T-cell (primary cell): Measurements from ENCODE around the gene REXO1. TPM values are rescaled to one million over a fixed set of nuclear protein-coding genes. Genes with fewer than 3 reads are reported as not detected.

Experiments
- ATAC-seq, 4 experiments: fragments of 200-7000 bp in 3 of 4; fragments of 150-1000 bp in 1 of 4; cut with Tn5 transposase; replicated peaks in 1 of 4; 1 replicate in 3 of 4; 2 replicates in 1 of 4; pipeline ENCODE4 v1.10.0; 2021; ENCODE audit warnings: moderate library complexity in 3 of 4, mild to moderate bottlenecking in 2 of 4, moderate number of reproducible peaks in 1 of 4
- CTCF ChIA-PET, 2 donors: fragments of 300-600 bp; sonication (Branson Sonifier 250); formaldehyde crosslinking; loops; one replicate each; lab custom pipeline; 2022; ENCODE audit warnings: antibody characterized with exemption in 2 of 2; lab: Charles Lee
- POLR2A ChIA-PET, 2 donors: fragments of 300-600 bp; sonication (Branson Sonifier 250); formaldehyde crosslinking; loops; one replicate each; lab custom pipeline; 2022; ENCODE audit warnings: antibody characterized with exemption in 2 of 2; lab: Charles Lee
- DNase-seq, 35 experiments: peaks; one replicate each; pipeline versions ENCODE4 v3.0.0 to v3.0.0-alpha.2; 2013 to 2023
- H3K27ac ChIP-seq: one replicate; pipeline ENCODE4 v1.5.1; 2013; ENCODE audit warnings: low read length
- H3K27me3 ChIP-seq, 2 experiments: replicated peaks in 1 of 2; 1 replicate in 1 of 2; 2 replicates in 1 of 2; pipeline versions ENCODE4 v1.6.1 to v1.7.0; 2013; ENCODE audit warnings: low read length in 1 of 2, mixed read lengths in 1 of 2; ENCODE audit not compliant: control insufficient read depth in 2 of 2, insufficient read depth in 2 of 2; ENCODE audit errors: extremely low read depth in 1 of 2
- H3K36me3 ChIP-seq, 2 donors: 1 replicate in 1 of 2; 2 replicates in 1 of 2; pipeline versions ENCODE4 v1.6.1 to v1.7.0; 2013; ENCODE audit warnings: low read length in 1 of 2; ENCODE audit not compliant: control insufficient read depth in 2 of 2, insufficient read depth in 1 of 2; ENCODE audit errors: extremely low read depth in 1 of 2
- H3K4me1 ChIP-seq, 2 experiments: 1 replicate in 1 of 2; 2 replicates in 1 of 2; pipeline versions ENCODE4 v1.6.1 to v1.7.0; 2013; ENCODE audit warnings: low read length in 2 of 2, mixed read lengths in 1 of 2; ENCODE audit not compliant: insufficient read depth in 2 of 2, control insufficient read depth in 1 of 2; ENCODE audit errors: extremely low read depth in 1 of 2
- H3K4me3 ChIP-seq, 2 donors: 1 replicate in 1 of 2; 2 replicates in 1 of 2; pipeline versions ENCODE4 v1.5.1 to v1.7.0; 2013; ENCODE audit warnings: mild to moderate bottlenecking in 2 of 2, low read length in 1 of 2, moderate library complexity in 1 of 2; ENCODE audit not compliant: control insufficient read depth in 1 of 2; ENCODE audit errors: extremely low read depth in 1 of 2
- H3K9me3 ChIP-seq: 2 replicates; pipeline ENCODE4 v1.7.0; 2013
- H3K27ac Mint-ChIP-seq, 2 donors: one replicate each; pipeline ENCODE4 v1.8.0; 2020 to 2021; ENCODE audit warnings: mild to moderate bottlenecking in 2 of 2, mixed read lengths in 2 of 2
- H3K27me3 Mint-ChIP-seq, 2 donors: one replicate each; pipeline ENCODE4 v1.8.0; 2021 to 2022; ENCODE audit warnings: mixed read lengths in 2 of 2
- H3K36me3 Mint-ChIP-seq: one replicate; pipeline ENCODE4 v1.8.0; 2021; ENCODE audit warnings: mixed read lengths
- H3K4me1 Mint-ChIP-seq, 3 donors: one replicate each; pipeline ENCODE4 v1.8.0; 2020 to 2022; ENCODE audit warnings: mixed read lengths in 3 of 3, mild to moderate bottlenecking in 1 of 3
- H3K4me3 Mint-ChIP-seq, 3 donors: one replicate each; pipeline ENCODE4 v1.8.0; 2020 to 2022; ENCODE audit warnings: mild to moderate bottlenecking in 3 of 3, mixed read lengths in 3 of 3, moderate library complexity in 3 of 3
- H3K9me3 Mint-ChIP-seq, 3 donors: one replicate each; pipeline ENCODE4 v1.8.0; 2020 to 2022; ENCODE audit warnings: mixed read lengths in 3 of 3
- WGBS: methylation state at CpG from one replicate; pipeline ENCODE4 v1.1.5; 2013; ENCODE audit warnings: missing lambda C conversion rate; ENCODE audit not compliant: insufficient coverage; 5-methylcytosine and 5-hydroxymethylcytosine counted together
- total RNA-seq, 35 experiments: library from RNA in 6 of 35; stranded (reverse) in 6 of 35; fragments of 120-200 nt in 1 of 35; gene quantifications; one replicate each; pipeline versions ENCODE4 v1.2.1 to v1.2.4 and lab custom pipeline; 2013 to 2026

REXO1 gene
- total RNA-seq, 5 donors from 2014 or later (not counting 1 experiment from before 2014, with no cell fraction given), result 68.4 to 97.5 (median 78.7) TPM

DNA sequence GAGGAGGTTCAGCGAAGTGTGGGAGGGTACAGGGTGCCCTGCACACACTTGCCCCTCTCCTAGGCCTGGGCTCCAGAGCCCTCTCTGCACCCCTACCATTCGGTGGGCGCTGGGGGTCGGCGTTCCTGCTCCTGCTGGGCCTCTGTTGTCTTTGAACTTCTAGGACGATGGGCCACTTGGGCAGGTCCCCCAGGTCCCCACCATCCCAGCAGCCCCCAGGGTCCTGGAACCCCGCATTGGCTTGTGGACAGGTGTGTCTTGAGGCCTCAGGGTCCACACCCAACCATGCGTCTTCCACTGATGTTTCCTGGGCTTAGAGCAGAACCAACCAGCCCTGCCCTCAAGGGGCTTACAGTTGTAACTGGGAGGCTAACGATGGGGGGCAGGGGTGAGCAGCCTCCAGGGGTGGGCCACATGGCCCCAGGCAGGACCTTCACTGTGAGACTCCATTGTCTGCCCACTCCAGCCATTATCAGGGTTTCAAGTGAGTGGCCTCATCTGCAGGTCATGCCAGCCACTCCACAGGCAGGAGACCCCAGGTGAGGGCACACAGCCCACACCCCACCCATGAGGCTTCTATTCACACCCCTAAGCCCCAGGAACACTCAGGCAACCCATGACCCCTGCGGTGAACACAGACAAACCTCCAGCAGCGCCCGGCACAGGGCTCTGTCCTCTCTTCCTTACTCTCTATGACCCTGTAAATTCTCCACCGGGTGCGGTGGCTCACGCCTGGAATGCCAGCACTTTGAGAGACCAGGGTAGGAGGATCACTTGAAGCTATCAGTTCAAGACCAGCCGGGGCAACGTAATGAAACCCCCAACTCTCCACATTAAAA, 17.1 kb upstream of the REXO1 start:
- Histone ChIP-seq H3K9me3 (no peaks in the 10 kb centered on the region), H3K4me3 (peak overlapping the region; percentile 39 to 85), H3K36me3 (peaks cover 0 to 2% of the 10 kb centered on the region in 2 donors), H3K27me3 (no peaks in the 10 kb centered on the region), H3K27ac (peak overlapping the region; percentile 51), H3K4me1 (peaks cover 14 to 41% of the 10 kb centered on the region in 2 experiments)
- Mint-ChIP-seq H3K27ac (peak overlapping the region; percentile 74 to 76), H3K4me3 (peak overlapping the region; percentile 57 to 70 (median 67)), H3K36me3 (no peaks in the 10 kb centered on the region), H3K27me3 (no peaks in the 10 kb centered on the region), H3K4me1 (peaks cover 19 to 33% (median 33%) of the 10 kb centered on the region in 3 donors), H3K9me3 (no peaks in the 10 kb centered on the region)
- 97% methylated on average over 7 of the region's 17 CpGs for WGBS
- no peak for DNase-seq
- ChIA-PET POLR2A (no interaction called here), CTCF (no interaction called here)
- no peak for ATAC-seq

DNA sequence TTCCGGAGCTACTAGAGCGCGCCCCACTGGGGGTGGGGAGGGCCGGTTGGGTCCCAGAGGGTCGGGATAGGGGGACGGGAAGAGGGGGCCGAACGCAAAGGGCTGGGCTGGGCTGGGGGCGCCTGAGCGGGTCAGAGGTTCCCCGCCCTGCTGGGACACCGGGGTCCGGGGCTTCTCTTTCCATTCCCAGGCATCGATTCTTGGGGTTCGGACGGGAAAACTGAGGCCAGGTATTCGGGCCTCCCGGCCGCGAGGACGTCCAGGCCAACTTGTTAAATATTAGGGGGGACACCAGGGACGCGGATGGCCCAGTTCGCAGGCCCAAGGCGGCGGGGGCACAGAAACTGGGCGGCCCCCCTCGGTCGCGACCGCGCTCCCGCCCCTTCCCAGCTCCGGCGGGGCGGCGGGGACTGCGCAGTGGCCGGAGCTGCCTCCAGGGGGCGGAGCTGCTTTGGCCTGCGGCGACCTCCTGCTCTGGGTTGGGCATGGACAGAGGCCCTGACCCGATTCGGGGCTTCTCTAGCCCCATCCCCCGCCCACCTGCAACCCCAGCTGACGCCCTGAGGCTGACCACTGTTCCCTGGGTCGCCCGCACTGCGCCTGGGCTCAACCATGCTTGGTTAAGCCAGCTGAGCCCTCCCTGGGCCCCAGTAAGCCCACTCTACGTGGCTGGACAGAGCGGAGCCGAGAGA, 16.3 kb upstream of the REXO1 start:
- ATAC-seq, result peak in 2 of 4 experiments; percentile 7 to 9
- POLR2A ChIA-PET, result interaction anchor here in 1 of 2 donors (0.5 to 1.0 kb wide), 2 partner anchors 10 to 1566 kb away, joined by 3 to 8 read pairs; no protein-coding TSS in a partner anchor
- CTCF ChIA-PET, result interaction anchor here in 1 of 2 donors (0.6 to 0.9 kb wide), 2 partner anchors 11 to 26 kb away, joined by 4 read pairs; no protein-coding TSS in a partner anchor

DNA sequence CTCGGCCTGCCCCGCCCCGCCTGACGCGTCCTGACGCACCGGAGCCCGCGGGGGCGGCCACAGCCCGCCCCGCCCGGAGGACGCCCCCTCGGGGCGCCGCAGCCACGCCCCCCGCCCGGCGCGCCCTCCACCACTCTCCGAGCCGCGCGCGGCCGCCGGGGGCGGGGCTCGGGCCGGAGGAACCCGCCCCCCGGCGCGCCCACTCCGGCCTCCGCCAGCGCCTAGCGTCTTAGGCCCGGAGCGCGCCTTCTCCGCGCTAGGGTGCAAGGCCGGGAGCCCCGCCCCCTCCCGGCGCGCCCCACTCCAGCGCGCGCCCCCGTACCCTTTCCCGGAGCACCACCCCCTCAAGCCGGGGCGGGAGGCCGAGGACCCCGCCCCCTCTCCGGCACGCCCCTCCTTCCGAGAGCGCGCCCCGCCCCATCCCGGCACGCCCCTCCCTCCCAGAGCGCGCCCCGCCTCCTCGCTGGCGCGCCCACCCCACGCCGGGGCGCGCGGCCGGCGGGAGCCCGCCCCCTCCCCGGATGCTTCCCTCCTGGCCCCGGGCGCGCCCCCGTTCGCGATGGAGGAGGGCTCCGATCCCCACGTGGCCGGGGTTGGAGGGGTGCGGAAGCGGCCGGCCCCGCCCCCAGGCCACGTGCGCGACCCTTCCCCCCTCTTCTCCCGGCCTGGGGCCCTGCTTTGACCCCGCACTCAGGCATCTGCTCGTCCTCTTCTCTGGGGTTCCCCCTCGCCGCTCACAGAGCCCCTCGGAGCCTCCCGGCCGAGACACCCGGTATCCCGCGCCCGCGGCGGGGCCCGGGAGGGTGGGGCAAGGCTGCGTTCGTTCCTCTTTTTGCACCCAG, 15.6 kb upstream of the REXO1 start:
- H3K4me1 Mint-ChIP-seq, result peaks cover 25 to 42% (median 41%) of the 10 kb centered on the region in 3 donors

More for the DNA sequence above, 16.3 kb upstream of the REXO1 start:
- no peaks in the 10 kb centered on the region for H3K27me3 ChIP-seq
- H3K9me3 Mint-ChIP-seq, result no peaks in the 10 kb centered on the region
- peaks cover 20 to 48% of the 10 kb centered on the region in 2 experiments for H3K4me1 ChIP-seq
- H3K4me3 Mint-ChIP-seq, result peak overlapping the region; percentile 70 to 74 (median 70)
- no peaks in the 10 kb centered on the region for H3K36me3 ChIP-seq
- peak in 13 of 35 experiments; percentile 28 to 71 (median 49) for DNase-seq
- H3K27ac ChIP-seq, result peak overlapping the region; percentile 74
- no peaks in the 10 kb centered on the region for H3K27me3 Mint-ChIP-seq
- no peaks in the 10 kb centered on the region for H3K36me3 Mint-ChIP-seq
- H3K27ac Mint-ChIP-seq, result peak overlapping the region; percentile 67 to 76
- no peaks in the 10 kb centered on the region for H3K9me3 ChIP-seq
- WGBS, result under 1% methylated on average over 37 of the region's 52 CpGs
- H3K4me3 ChIP-seq, result peak overlapping the region; percentile 64 to 85
- peaks cover 18 to 38% (median 37%) of the 10 kb centered on the region in 3 donors for H3K4me1 Mint-ChIP-seq

DNA sequence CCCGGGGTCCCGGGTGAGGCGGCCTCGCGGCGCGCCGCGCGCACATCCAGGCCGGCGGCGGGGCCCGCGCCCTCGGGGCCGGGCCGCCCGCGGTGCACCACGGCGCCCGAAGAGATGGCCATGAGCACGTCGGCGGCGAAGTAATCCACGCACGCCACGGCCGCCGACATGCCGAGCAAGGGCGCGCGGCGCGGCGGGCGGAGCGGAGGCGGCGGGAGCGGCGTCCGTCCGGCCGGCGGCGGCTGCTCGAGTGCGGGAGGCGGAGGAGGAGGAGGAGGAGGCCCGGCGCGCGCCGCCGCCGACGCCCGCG, 15.0 kb upstream of the REXO1 start, which contains the start of gene KLF16:
Gene KLF16, minus strand, starts transcription at position 252 of the 310 bp plus-strand sequence. Its CDS starts 82 bp downstream, at position 170.
- H3K9me3 ChIP-seq, result no peaks in the 10 kb centered on the region
- peak within 1 kb of the TSS; percentile 80 to 85 for H3K4me3 ChIP-seq
- ChIA-PET CTCF (no interaction called here), POLR2A (no interaction called here)
- DNase-seq (no peak), ATAC-seq (peak in 2 of 4 experiments; percentile 0 to 1)
- peak within 1 kb of the TSS; percentile 93 to 98 (median 93) for H3K4me3 Mint-ChIP-seq
- H3K27me3 ChIP-seq, result no peaks in the 10 kb centered on the region
- H3K27me3 Mint-ChIP-seq, result no peaks in the 10 kb centered on the region
- H3K4me1 Mint-ChIP-seq, result peaks cover 31 to 44% (median 43%) of the 10 kb centered on the region in 3 donors
- H3K27ac Mint-ChIP-seq, result peak within 1 kb of the TSS; percentile 92 to 96
- H3K36me3 Mint-ChIP-seq, result no peaks in the 10 kb centered on the region
- no peaks in the 10 kb centered on the region for H3K36me3 ChIP-seq
- peak within 1 kb of the TSS; percentile 74 for H3K27ac ChIP-seq
- H3K4me1 ChIP-seq, result peaks cover 27 to 58% of the 10 kb centered on the region in 2 experiments
- WGBS, result 0% methylated on average over 33 of the region's 63 CpGs
- no peaks in the 10 kb centered on the region for H3K9me3 Mint-ChIP-seq

More for the DNA sequence above, 15.6 kb upstream of the REXO1 start:
- Histone ChIP-seq H3K4me1 (peaks cover 24 to 54% of the 10 kb centered on the region in 2 experiments), H3K4me3 (peak overlapping the region; percentile 64 to 85), H3K9me3 (no peaks in the 10 kb centered on the region), H3K27ac (peak overlapping the region; percentile 74), H3K27me3 (no peaks in the 10 kb centered on the region), H3K36me3 (no peaks in the 10 kb centered on the region)
- DNase-seq (peak; percentile 86 to 96 (median 91)), ATAC-seq (peak; percentile 72 to 75 (median 74))
- CTCF ChIA-PET, result interaction anchor here in 1 of 2 donors (0.6 to 0.9 kb wide), 2 partner anchors 11 to 27 kb away, joined by 4 read pairs; no protein-coding TSS in a partner anchor
- WGBS, result under 1% methylated on average over 95 of the region's 115 CpGs
- POLR2A ChIA-PET, result interaction anchor here in 1 of 2 donors (0.5 to 1.0 kb wide), 2 partner anchors 11 to 1567 kb away, joined by 3 to 8 read pairs; no protein-coding TSS in a partner anchor
- H3K4me3 Mint-ChIP-seq, result peak overlapping the region; percentile 70 to 74 (median 70)
- H3K27me3 Mint-ChIP-seq, result no peaks in the 10 kb centered on the region
- H3K9me3 Mint-ChIP-seq, result no peaks in the 10 kb centered on the region
- no peaks in the 10 kb centered on the region for H3K36me3 Mint-ChIP-seq
- peak overlapping the region; percentile 67 to 76 for H3K27ac Mint-ChIP-seq

DNA sequence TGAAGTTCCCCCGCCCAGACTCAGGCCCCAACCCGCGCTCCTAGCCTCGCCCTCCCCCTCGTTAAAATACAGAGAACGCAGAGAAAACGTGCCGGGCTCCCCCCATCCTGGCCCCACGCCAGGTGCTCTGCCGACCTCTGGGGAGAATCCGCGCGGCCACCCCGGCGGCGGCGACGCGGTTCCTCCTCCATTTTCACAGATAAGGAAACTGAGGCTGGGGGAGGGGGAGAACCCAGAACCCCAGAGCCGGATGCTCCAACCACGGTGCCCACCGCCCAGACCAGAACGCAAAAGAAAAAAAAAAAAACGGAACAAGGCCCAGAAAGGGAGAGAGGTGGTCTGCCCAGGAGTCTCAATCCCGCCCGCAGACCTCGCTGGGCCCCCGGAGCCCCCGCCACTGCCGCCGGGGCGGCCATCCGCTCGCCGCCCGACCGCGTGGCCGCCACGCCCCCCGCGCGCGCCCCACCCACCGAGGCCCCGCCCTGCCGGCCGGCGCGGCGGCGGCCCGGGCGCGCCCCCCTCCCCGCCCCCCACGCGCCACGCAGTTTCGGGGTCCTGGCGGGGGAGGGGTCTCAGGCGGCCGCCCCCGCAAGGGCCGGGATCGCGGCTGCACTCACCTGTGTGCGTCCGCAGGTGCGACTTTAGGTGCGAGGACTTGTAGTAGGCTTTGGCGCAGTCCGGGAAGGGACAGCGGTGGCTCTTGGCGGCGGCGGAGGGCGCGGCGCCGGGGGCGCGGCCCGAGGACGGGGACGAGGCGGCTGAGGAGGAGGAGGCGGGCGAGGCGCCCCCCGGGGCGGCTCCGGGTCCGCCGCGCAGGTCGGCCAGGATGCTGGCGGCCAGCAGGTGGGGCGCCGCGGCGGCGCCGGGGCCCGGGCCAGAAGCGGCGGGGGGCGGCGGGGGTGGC, 14.4 kb upstream of the REXO1 start:
- ChIA-PET CTCF (no interaction called here), POLR2A (no interaction called here)
- H3K4me3 Mint-ChIP-seq, result peak overlapping the region; percentile 93 to 98 (median 93)
- Histone ChIP-seq H3K9me3 (no peaks in the 10 kb centered on the region), H3K27ac (peak overlapping the region; percentile 68), H3K36me3 (no peaks in the 10 kb centered on the region), H3K4me3 (peak overlapping the region; percentile 80), H3K27me3 (no peaks in the 10 kb centered on the region), H3K4me1 (peaks cover 33 to 63% of the 10 kb centered on the region in 2 experiments)
- H3K9me3 Mint-ChIP-seq, result no peaks in the 10 kb centered on the region
- WGBS, result under 1% methylated on average over 98 of the region's 109 CpGs
- peak overlapping the region; percentile 92 to 96 for H3K27ac Mint-ChIP-seq
- peak in 30 of 35 experiments; percentile 38 to 86 (median 58) for DNase-seq
- peak in 3 of 4 experiments; percentile 2 to 5 (median 4) for ATAC-seq
- H3K36me3 Mint-ChIP-seq, result no peaks in the 10 kb centered on the region
- no peaks in the 10 kb centered on the region for H3K27me3 Mint-ChIP-seq
- H3K4me1 Mint-ChIP-seq, result peaks cover 37 to 46% (median 42%) of the 10 kb centered on the region in 3 donors
